Measurements from ENCODE around the gene CDC20. TPM values are rescaled to one million over a fixed set of nuclear protein-coding genes. Genes with fewer than 3 reads are reported as not detected.
"Not testable (repeated sequence)": the region's sequence is repeated elsewhere in the genome, so short reads cannot be mapped to it uniquely, and the experiment has no call there.

Gene CDC20
- total and polyA plus RNA-seq, 4 donors = 0.36 to 1.1 (median 0.84) TPM

- WGBS, 2 donors = 17 to 20% methylated on average over 6 of the region's 6 CpGs
- peak overlapping the region in 1 of 2 donors; percentile 84 for H3K27ac ChIP-seq (ENCODE audit: low read depth in 1 of 2, low read length in 2 of 2)
- intact Hi-C loops (cut with DNase I) = loop anchor here in 1 of 2 donors (1.0 kb wide), 1 partner anchor 21 kb away; the partner anchor contains the start of genes MED8 and SZT2
- DNase-seq = no peak
- no peaks in the 10 kb centered on the region for H3K27me3 ChIP-seq (ENCODE audit: control insufficient read depth in 1 of 2, insufficient read depth in 2 of 2, low read length in 1 of 2)
- H3K4me3 ChIP-seq (ENCODE audit: low read length in 2 of 2) = peak overlapping the region; percentile 65 to 72
- peaks cover 0 to 5% of the 10 kb centered on the region in 2 donors for H3K36me3 ChIP-seq (ENCODE audit: control insufficient read depth in 1 of 2, insufficient read depth in 2 of 2, low read length in 1 of 2)
- H3K4me1 ChIP-seq (ENCODE audit: control insufficient read depth in 1 of 2, insufficient read depth in 2 of 2, low read length in 2 of 2) = peaks cover 0 to 4% of the 10 kb centered on the region in 2 donors
- H3K9me3 ChIP-seq (ENCODE audit: control insufficient read depth, low read length) = no peaks in the 10 kb centered on the region
- no peak for ATAC-seq (ENCODE audit: low FRiP score)
These were observed 9.9 kb downstream of the CDC20 start for GRCh38 chr1:43368646-43369020.

GRCh38 chr1:43369779-43370178 lies 11.0 kb downstream of the CDC20 start:
- H3K9me3 ChIP-seq (ENCODE audit: control insufficient read depth, low read length); DNase-seq; H3K36me3 ChIP-seq (ENCODE audit: control insufficient read depth in 1 of 2, insufficient read depth in 2 of 2, low read length in 1 of 2); ATAC-seq (ENCODE audit: low FRiP score); intact Hi-C loops (cut with DNase I); H3K4me3 ChIP-seq (ENCODE audit: low read length in 2 of 2); H3K4me1 ChIP-seq (ENCODE audit: control insufficient read depth in 1 of 2, insufficient read depth in 2 of 2, low read length in 2 of 2); H3K27me3 ChIP-seq (ENCODE audit: control insufficient read depth in 1 of 2, insufficient read depth in 2 of 2, low read length in 1 of 2); H3K27ac ChIP-seq (ENCODE audit: low read depth in 1 of 2, low read length in 2 of 2): not testable (repeated sequence)
- 97 to 99% methylated on average over 6 of the region's 6 CpGs for WGBS, 2 donors

- Histone ChIP-seq H3K27ac (ENCODE audit: low read depth in 1 of 2, low read length in 2 of 2) (no peak overlapping the region), H3K27me3 (ENCODE audit: control insufficient read depth in 1 of 2, insufficient read depth in 2 of 2, low read length in 1 of 2) (no peaks in the 10 kb centered on the region), H3K4me1 (ENCODE audit: control insufficient read depth in 1 of 2, insufficient read depth in 2 of 2, low read length in 2 of 2) (peaks cover 0 to 4% of the 10 kb centered on the region in 2 donors), H3K9me3 (ENCODE audit: control insufficient read depth, low read length) (no peaks in the 10 kb centered on the region), H3K4me3 (ENCODE audit: low read length in 2 of 2) (no peak overlapping the region), H3K36me3 (ENCODE audit: control insufficient read depth in 1 of 2, insufficient read depth in 2 of 2, low read length in 1 of 2) (no peaks in the 10 kb centered on the region)
- ATAC-seq (ENCODE audit: low FRiP score) (no peak), DNase-seq (no peak)
- intact Hi-C loops (cut with DNase I) = no loop called here
- 83 to 85% methylated on average over 4 of the region's 4 CpGs for WGBS, 2 donors
These were observed 11.8 kb downstream of the CDC20 start for GRCh38 chr1:43370564-43370963.

- WGBS, 2 donors = 97% methylated on average over 5 of the region's 5 CpGs
- Histone ChIP-seq H3K9me3 (ENCODE audit: control insufficient read depth, low read length) (no peaks in the 10 kb centered on the region), H3K4me3 (ENCODE audit: low read length in 2 of 2) (no peak overlapping the region), H3K27me3 (ENCODE audit: control insufficient read depth in 1 of 2, insufficient read depth in 2 of 2, low read length in 1 of 2) (no peaks in the 10 kb centered on the region), H3K27ac (ENCODE audit: low read depth in 1 of 2, low read length in 2 of 2) (no peak overlapping the region), H3K4me1 (ENCODE audit: control insufficient read depth in 1 of 2, insufficient read depth in 2 of 2, low read length in 2 of 2) (peaks cover 0 to 4% of the 10 kb centered on the region in 2 donors), H3K36me3 (ENCODE audit: control insufficient read depth in 1 of 2, insufficient read depth in 2 of 2, low read length in 1 of 2) (no peaks in the 10 kb centered on the region)
- intact Hi-C loops (cut with DNase I) = no loop called here
- DNase-seq (no peak), ATAC-seq (ENCODE audit: low FRiP score) (no peak)
These were observed 13.4 kb downstream of the CDC20 start for GRCh38 chr1:43372172-43372571.

GRCh38 chr1:43373066-43373940 lies 14.5 kb downstream of the CDC20 start:
- intact Hi-C loops (cut with DNase I) = no loop called here
- H3K27ac ChIP-seq (ENCODE audit: low read depth in 1 of 2, low read length in 2 of 2) = no peak overlapping the region
- peaks cover 0 to 4% of the 10 kb centered on the region in 2 donors for H3K4me1 ChIP-seq (ENCODE audit: control insufficient read depth in 1 of 2, insufficient read depth in 2 of 2, low read length in 2 of 2)
- H3K36me3 ChIP-seq (ENCODE audit: control insufficient read depth in 1 of 2, insufficient read depth in 2 of 2, low read length in 1 of 2) = no peaks in the 10 kb centered on the region
- no peaks in the 10 kb centered on the region for H3K27me3 ChIP-seq (ENCODE audit: control insufficient read depth in 1 of 2, insufficient read depth in 2 of 2, low read length in 1 of 2)
- H3K4me3 ChIP-seq (ENCODE audit: low read length in 2 of 2) = no peak overlapping the region
- ATAC-seq (ENCODE audit: low FRiP score) (no peak), DNase-seq (no peak)
- WGBS, 2 donors = 42 to 43% methylated on average over 4 of the region's 4 CpGs
- no peaks in the 10 kb centered on the region for H3K9me3 ChIP-seq (ENCODE audit: control insufficient read depth, low read length)

- Histone ChIP-seq H3K4me1 (ENCODE audit: control insufficient read depth in 1 of 2, insufficient read depth in 2 of 2, low read length in 2 of 2) (no peaks in the 10 kb centered on the region), H3K27me3 (ENCODE audit: control insufficient read depth in 1 of 2, insufficient read depth in 2 of 2, low read length in 1 of 2) (no peaks in the 10 kb centered on the region), H3K27ac (ENCODE audit: low read depth in 1 of 2, low read length in 2 of 2) (no peak overlapping the region), H3K9me3 (ENCODE audit: control insufficient read depth, low read length) (no peaks in the 10 kb centered on the region), H3K36me3 (ENCODE audit: control insufficient read depth in 1 of 2, insufficient read depth in 2 of 2, low read length in 1 of 2) (peaks cover 0 to 2% of the 10 kb centered on the region in 2 donors), H3K4me3 (ENCODE audit: low read length in 2 of 2) (no peak overlapping the region)
- ATAC-seq (ENCODE audit: low FRiP score) = no peak
- DNase-seq = no peak
- intact Hi-C loops (cut with DNase I) = no loop called here
- WGBS, 2 donors = 83 to 92% methylated on average over 7 of the region's 7 CpGs
These were observed 18.0 kb downstream of the CDC20 start for GRCh38 chr1:43376723-43377235.

- ATAC-seq (ENCODE audit: low FRiP score) (no peak), DNase-seq (no peak)
- H3K36me3 ChIP-seq (ENCODE audit: control insufficient read depth in 1 of 2, insufficient read depth in 2 of 2, low read length in 1 of 2) = peaks cover 0 to 2% of the 10 kb centered on the region in 2 donors
- H3K4me1 ChIP-seq (ENCODE audit: control insufficient read depth in 1 of 2, insufficient read depth in 2 of 2, low read length in 2 of 2) = no peaks in the 10 kb centered on the region
- no peaks in the 10 kb centered on the region for H3K9me3 ChIP-seq (ENCODE audit: control insufficient read depth, low read length)
- intact Hi-C loops (cut with DNase I) = no loop called here
- H3K4me3 ChIP-seq (ENCODE audit: low read length in 2 of 2) = no peak overlapping the region
- WGBS, 2 donors = 87 to 96% methylated on average over 1 of the region's 1 CpG
- H3K27ac ChIP-seq (ENCODE audit: low read depth in 1 of 2, low read length in 2 of 2) = no peak overlapping the region
- H3K27me3 ChIP-seq (ENCODE audit: control insufficient read depth in 1 of 2, insufficient read depth in 2 of 2, low read length in 1 of 2) = no peaks in the 10 kb centered on the region
These were observed 19.1 kb downstream of the CDC20 start for GRCh38 chr1:43377831-43378230.

GRCh38 chr1:43379476-43379875 lies 20.7 kb downstream of the CDC20 start:
- no peaks in the 10 kb centered on the region for H3K4me1 ChIP-seq (ENCODE audit: control insufficient read depth in 1 of 2, insufficient read depth in 2 of 2, low read length in 2 of 2)
- H3K36me3 ChIP-seq (ENCODE audit: control insufficient read depth in 1 of 2, insufficient read depth in 2 of 2, low read length in 1 of 2) = peaks cover 9% of the 10 kb centered on the region in 2 donors
- H3K27me3 ChIP-seq (ENCODE audit: control insufficient read depth in 1 of 2, insufficient read depth in 2 of 2, low read length in 1 of 2) = no peaks in the 10 kb centered on the region
- no peak overlapping the region for H3K4me3 ChIP-seq (ENCODE audit: low read length in 2 of 2)
- intact Hi-C loops (cut with DNase I) = no loop called here
- no peaks in the 10 kb centered on the region for H3K9me3 ChIP-seq (ENCODE audit: control insufficient read depth, low read length)
- ATAC-seq (ENCODE audit: low FRiP score) = no peak
- WGBS, 2 donors = 89 to 94% methylated on average over 1 of the region's 1 CpG
- no peak overlapping the region for H3K27ac ChIP-seq (ENCODE audit: low read depth in 1 of 2, low read length in 2 of 2)
- no peak for DNase-seq

- Histone ChIP-seq H3K4me3 (ENCODE audit: low read length in 2 of 2) (no peak overlapping the region), H3K4me1 (ENCODE audit: control insufficient read depth in 1 of 2, insufficient read depth in 2 of 2, low read length in 2 of 2) (no peaks in the 10 kb centered on the region), H3K9me3 (ENCODE audit: control insufficient read depth, low read length) (no peaks in the 10 kb centered on the region), H3K27me3 (ENCODE audit: control insufficient read depth in 1 of 2, insufficient read depth in 2 of 2, low read length in 1 of 2) (no peaks in the 10 kb centered on the region), H3K36me3 (ENCODE audit: control insufficient read depth in 1 of 2, insufficient read depth in 2 of 2, low read length in 1 of 2) (peaks cover 13 to 16% of the 10 kb centered on the region in 2 donors), H3K27ac (ENCODE audit: low read depth in 1 of 2, low read length in 2 of 2) (no peak overlapping the region)
- intact Hi-C loops (cut with DNase I) = no loop called here
- ATAC-seq (ENCODE audit: low FRiP score) (no peak), DNase-seq (no peak)
- WGBS, 2 donors = 74 to 82% methylated on average over 3 of the region's 3 CpGs
These were observed 22.8 kb downstream of the CDC20 start for GRCh38 chr1:43381612-43382011.

All from aorta (tissue), 5 donors.